Putamen (tissue), 1 donor: ENCODE measurements around the gene MT1B.
"Not testable (repeated sequence)": the region's sequence is repeated elsewhere in the genome, so short reads cannot be mapped to it uniquely, and the experiment has no call there.

Experiments
- DNase-seq: peaks from one replicate; pipeline ENCODE4 v3.0.0-alpha.2; 2016; ENCODE audit warnings: low spot score

MT1B gene

GRCh38 chr16:56637814-56638750, 13.6 kb upstream of the MT1B start, which contains the start of gene MT1A:
TSS of gene MT1A (plus strand) at chr16:56638666. CDS start at chr16:56638739, 73 bp downstream.
- no peak for DNase-seq

- no peak for DNase-seq
These were observed 12.6 kb upstream of the MT1B start for GRCh38 chr16:56639045-56639444.

GRCh38 chr16:56640076-56640475, 11.6 kb upstream of the MT1B start:
- no peak for DNase-seq

GRCh38 chr16:56641166-56641565, 10.5 kb upstream of the MT1B start:
- no peak for DNase-seq

- no peak for DNase-seq
These were observed 8.5 kb upstream of the MT1B start for GRCh38 chr16:56643080-56643778.

GRCh38 chr16:56643833-56644232, 7.9 kb upstream of the MT1B start:
- DNase-seq: no peak

GRCh38 chr16:56645311-56645710, 6.4 kb upstream of the MT1B start:
- no peak for DNase-seq

- DNase-seq: no peak
These were observed 5.8 kb upstream of the MT1B start for GRCh38 chr16:56645838-56646237.

- DNase-seq: no peak
These were observed 3.9 kb upstream of the MT1B start for GRCh38 chr16:56647641-56648431.

GRCh38 chr16:56649271-56649670, 2.4 kb upstream of the MT1B start:
- no peak for DNase-seq

GRCh38 chr16:56649820-56650219, 1.9 kb upstream of the MT1B start:
- DNase-seq: no peak

- DNase-seq: no peak
These were observed 914 bp downstream of the MT1B start for GRCh38 chr16:56652600-56652999.

- no peak for DNase-seq
These were observed 1.5 kb downstream of the MT1B start for GRCh38 chr16:56653218-56653617.

- no peak for DNase-seq
These were observed 6.1 kb downstream of the MT1B start, which contains the start of gene MT1F for GRCh38 chr16:56657555-56658326. TSS of gene MT1F (plus strand) at chr16:56657959. CDS start at chr16:56658059, 100 bp downstream.

GRCh38 chr16:56658327-56658875, 6.7 kb downstream of the MT1B start:
- DNase-seq: no peak

GRCh38 chr16:56662357-56663354, 11.0 kb downstream of the MT1B start:
- DNase-seq: no peak

- no peak for DNase-seq
These were observed 12.8 kb downstream of the MT1B start for GRCh38 chr16:56664506-56664905.

- DNase-seq: not testable (repeated sequence)
These were observed 13.9 kb downstream of the MT1B start for GRCh38 chr16:56665286-56666261.
